ENCODE data around the gene LRRC19.

Gene LRRC19

GRCh38 chr9:26955921-26956859, 49.3 kb downstream of the LRRC19 start, which contains the start of gene IFT74:
TSS of gene IFT74 (plus strand) at chr9:26956412. CDS start at chr9:26961968, 5,556 bp downstream.
- peak; percentile 47 to 98 (median 92) for DNase-seq

- DNase-seq: peak in 14 of 56 donors; percentile 1 to 49 (median 10)
These were observed 50.1 kb downstream of the LRRC19 start for GRCh38 chr9:26955222-26955903.

DNA sequence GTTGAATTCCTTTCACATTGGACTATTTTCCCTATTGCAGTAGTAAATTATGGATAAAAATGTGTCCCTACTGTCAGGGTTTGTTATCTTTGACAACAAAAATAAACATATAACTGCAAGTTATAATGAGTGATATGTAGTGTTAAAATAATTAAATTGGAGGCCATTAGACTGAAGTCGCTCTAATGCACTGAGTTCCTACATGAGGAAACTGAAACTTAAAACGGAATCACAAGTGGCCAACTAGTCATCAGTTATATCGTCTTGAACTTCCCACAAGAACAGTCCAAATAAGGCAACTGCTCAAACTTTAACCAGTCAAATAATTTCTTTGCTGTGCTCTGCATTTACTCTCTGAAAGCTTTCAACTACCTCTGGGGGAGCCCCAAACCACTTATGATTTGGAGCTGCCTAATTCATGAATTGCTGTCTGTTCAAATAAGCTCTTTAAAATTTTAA, 51.4 kb downstream of the LRRC19 start:
- DNase-seq: no peak

DNA sequence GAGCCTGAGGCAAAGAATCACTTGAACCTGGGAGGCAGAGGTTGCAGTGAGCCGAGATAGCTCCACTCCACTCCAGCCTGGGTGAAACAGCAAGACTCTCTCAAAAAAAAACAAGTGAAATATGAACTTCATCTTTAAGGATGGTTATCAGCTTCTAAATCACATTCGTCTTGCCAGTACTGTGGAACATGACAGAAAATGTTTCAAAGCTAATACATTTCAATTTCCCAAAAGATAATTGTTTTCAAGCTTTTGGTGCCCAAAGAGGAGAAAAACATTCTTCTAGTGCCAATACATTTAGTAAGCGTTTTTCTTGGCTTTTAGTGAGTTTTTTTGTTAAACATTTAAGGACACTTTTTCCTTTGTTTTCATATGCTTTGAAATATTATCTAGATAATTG, 53.7 kb downstream of the LRRC19 start:
- DNase-seq: no peak

DNA sequence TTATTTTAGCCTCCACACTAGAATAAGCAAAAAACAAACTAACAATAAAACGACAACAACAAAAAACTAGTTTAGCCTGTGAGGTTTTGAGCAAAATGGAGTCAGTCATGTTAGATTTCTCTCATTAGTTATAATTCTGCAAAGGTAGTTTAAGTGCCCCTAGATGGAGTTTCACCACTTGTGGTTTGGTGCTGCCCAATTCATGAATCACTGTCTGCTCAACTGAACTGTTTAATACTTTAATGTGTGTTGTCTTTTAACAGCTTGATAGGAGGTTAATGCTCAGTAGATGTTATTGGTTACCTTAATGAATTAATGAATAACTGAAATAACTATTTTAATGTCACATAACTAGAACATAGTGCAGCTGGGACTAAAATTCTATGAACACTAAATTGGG, 55.0 kb downstream of the LRRC19 start:
- DNase-seq: no peak

- no peak for DNase-seq
These were observed 55.8 kb downstream of the LRRC19 start for GRCh38 chr9:26949637-26950069.

- no peak for DNase-seq
These were observed 57.7 kb downstream of the LRRC19 start for GRCh38 chr9:26947736-26948135.

- DNase-seq: peak; percentile 45 to 96 (median 89)
These were observed 58.4 kb downstream of the LRRC19 start, which contains the start of gene PLAA for GRCh38 chr9:26946753-26947727. TSS of gene PLAA (minus strand) at chr9:26947242. CDS start at chr9:26947045, 197 bp downstream.

DNA sequence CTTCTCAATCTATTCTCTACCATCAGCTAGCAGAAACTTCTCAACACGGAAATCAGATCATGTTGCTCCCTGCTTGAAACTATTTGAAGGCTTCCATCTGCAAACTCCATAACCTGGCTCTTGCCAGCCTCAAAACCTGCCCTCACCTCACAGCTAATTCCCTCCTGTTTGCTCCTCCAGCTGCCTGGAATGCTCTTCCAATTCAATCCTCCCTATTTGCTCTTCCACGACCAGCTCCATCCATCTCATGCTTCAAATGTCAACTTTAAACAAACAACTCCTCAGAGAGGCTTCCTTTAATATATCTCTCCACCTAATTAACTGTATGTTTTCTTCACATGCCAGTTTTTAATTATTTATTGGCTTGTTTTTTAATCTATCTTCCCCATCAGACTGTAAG, 59.9 kb downstream of the LRRC19 start:
- no peak for DNase-seq
